ENCODE data around the gene EFHC1. TPM values are rescaled to one million over a fixed set of nuclear protein-coding genes. Genes with fewer than 3 reads are reported as not detected.

The EFHC1 gene
- total and polyA plus RNA-seq, 9 donors: 12.1 to 59.5 (median 23.5) TPM

DNA sequence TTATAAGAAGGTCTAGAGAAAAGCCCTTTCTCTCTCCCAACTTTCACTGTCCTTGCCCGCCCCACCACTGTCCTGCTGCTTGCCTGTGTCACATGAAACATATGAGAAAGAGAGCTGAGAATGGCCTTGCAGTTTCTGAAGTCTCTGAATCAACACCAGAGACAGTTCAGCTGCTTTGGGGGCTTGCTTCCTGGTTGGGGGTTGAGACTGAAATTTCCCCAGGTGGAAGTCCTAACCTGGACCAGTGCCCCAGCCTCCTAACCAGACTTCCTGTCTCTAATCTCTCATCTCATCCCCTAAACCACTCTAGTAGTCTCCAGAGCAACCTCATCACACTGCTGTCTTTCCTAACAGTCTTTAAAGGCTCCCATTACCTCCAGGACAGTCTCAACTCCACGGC, 146.1 kb downstream of the EFHC1 start:
- H3K4me3 ChIP-seq: no peak overlapping the region
- intact Hi-C loops (cut with DNase I): loop anchor here in 1 of 4 donors (5.0 kb wide), 1 partner anchor 39 kb away; no protein-coding TSS in a partner anchor
- TF ChIP-seq, protein P1, sequence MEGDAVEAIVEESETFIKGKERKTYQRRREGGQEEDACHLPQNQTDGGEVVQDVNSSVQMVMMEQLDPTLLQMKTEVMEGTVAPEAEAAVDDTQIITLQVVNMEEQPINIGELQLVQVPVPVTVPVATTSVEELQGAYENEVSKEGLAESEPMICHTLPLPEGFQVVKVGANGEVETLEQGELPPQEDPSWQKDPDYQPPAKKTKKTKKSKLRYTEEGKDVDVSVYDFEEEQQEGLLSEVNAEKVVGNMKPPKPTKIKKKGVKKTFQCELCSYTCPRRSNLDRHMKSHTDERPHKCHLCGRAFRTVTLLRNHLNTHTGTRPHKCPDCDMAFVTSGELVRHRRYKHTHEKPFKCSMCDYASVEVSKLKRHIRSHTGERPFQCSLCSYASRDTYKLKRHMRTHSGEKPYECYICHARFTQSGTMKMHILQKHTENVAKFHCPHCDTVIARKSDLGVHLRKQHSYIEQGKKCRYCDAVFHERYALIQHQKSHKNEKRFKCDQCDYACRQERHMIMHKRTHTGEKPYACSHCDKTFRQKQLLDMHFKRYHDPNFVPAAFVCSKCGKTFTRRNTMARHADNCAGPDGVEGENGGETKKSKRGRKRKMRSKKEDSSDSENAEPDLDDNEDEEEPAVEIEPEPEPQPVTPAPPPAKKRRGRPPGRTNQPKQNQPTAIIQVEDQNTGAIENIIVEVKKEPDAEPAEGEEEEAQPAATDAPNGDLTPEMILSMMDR (IDR thresholded peaks at IDR 0.05): no peak
- TF ChIP-seq POLR2A (IDR thresholded peaks at IDR 0.05): no peak
- TF ChIP-seq EP300 (IDR thresholded peaks at IDR 0.05): no peak
- no peaks in the 10 kb centered on the region for H3K9me3 ChIP-seq
- H3K27ac ChIP-seq: no peak overlapping the region
- DNase-seq: no peak
- H3K27me3 ChIP-seq: no peaks in the 10 kb centered on the region
- H3K36me3 ChIP-seq: no peaks in the 10 kb centered on the region
- H3K4me1 ChIP-seq (ENCODE audit: insufficient read depth): peaks cover 23% of the 10 kb centered on the region
- 83 to 91% (median 86%) methylated on average over 2 of the region's 2 CpGs for WGBS, 3 donors

DNA sequence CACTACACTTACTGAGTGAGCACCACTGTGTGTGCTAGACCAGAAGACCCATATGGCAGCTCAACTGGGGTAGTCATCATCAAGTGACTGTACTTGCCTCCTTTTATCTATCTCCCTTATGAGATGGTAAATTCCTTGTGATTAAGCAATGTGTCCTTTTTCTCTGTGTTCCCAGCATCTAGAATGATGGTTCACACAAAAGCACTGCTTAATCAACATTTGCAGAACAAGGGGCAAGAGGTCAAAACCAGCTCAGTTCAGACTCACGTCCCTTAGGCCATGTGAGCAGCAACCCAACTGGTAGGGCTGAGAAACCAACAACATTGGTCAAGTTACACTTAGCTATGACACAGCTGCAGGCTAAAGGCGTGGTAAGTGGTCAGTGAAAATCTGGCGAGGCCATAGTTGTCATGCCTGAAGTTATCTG, 146.7 kb downstream of the EFHC1 start:
- H3K27ac ChIP-seq: no peak overlapping the region
- peaks cover 23% of the 10 kb centered on the region for H3K4me1 ChIP-seq (ENCODE audit: insufficient read depth)
- TF ChIP-seq POLR2A (IDR thresholded peaks at IDR 0.05): no peak
- no peak for TF ChIP-seq EP300 (IDR thresholded peaks at IDR 0.05)
- TF ChIP-seq, protein P1 (IDR thresholded peaks at IDR 0.05): no peak
- no peaks in the 10 kb centered on the region for H3K9me3 ChIP-seq
- H3K36me3 ChIP-seq: no peaks in the 10 kb centered on the region
- intact Hi-C loops (cut with DNase I): loop anchor here in 1 of 4 donors (5.0 kb wide), 1 partner anchor 40 kb away; no protein-coding TSS in a partner anchor
- no peak for DNase-seq
- no peak overlapping the region for H3K4me3 ChIP-seq
- H3K27me3 ChIP-seq: no peaks in the 10 kb centered on the region
- WGBS, 3 donors: 43 to 67% (median 65%) methylated on average over 3 of the region's 3 CpGs

DNA sequence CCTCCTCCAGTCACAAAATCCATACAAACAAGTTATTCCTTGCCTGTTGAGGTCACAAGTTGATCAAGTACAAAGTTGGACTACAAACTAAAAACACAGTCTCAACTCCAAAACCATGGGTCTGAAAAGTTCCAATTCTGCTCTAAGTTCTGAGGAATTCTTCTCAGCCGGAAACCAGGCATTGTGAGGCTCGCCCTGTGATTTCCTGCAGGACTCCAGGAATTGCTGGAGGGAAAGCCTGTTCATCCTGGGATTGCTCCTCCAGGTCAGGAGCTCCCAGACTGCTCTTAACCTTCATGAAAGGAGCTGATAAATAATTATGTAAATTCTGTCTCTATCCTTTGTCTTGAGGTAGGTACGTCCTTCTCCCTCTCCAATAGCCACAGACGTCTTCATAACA, 148.2 kb downstream of the EFHC1 start:
- 50 to 66% (median 52%) methylated on average over 4 of the region's 4 CpGs for WGBS, 3 donors
- Histone ChIP-seq H3K9me3 (no peaks in the 10 kb centered on the region), H3K36me3 (no peaks in the 10 kb centered on the region), H3K4me1 (ENCODE audit: insufficient read depth) (peaks cover 24% of the 10 kb centered on the region), H3K4me3 (no peak overlapping the region), H3K27ac (no peak overlapping the region), H3K27me3 (no peaks in the 10 kb centered on the region)
- TF ChIP-seq POLR2A (IDR thresholded peaks at IDR 0.05) (no peak), EP300 (IDR thresholded peaks at IDR 0.05) (no peak)
- TF ChIP-seq, protein P1 (IDR thresholded peaks at IDR 0.05): no peak
- intact Hi-C loops (cut with DNase I): loop anchor here in 1 of 4 donors (5.0 kb wide), 1 partner anchor 41 kb away; no protein-coding TSS in a partner anchor
- DNase-seq: no peak

DNA sequence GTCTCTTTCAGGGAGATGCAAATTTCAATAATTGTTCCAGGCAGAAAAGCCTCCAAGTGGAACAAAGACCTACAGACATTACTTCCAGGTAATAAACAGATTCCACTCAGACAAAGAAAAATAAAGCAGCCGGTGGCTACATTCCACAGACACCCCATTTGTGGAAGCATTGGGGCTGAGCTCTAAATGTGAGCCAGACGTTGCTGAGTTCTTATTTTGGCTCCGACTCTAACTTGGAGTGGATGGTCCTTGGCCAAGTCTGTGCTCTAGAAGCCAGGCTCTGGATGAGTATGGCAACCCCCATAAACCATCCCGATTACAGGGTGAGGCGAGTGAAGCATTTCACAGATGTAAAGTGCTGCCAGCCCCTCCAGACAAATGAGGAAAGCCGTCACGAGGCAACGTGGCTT, 150.2 kb downstream of the EFHC1 start:
- H3K4me3 ChIP-seq: no peak overlapping the region
- no peaks in the 10 kb centered on the region for H3K9me3 ChIP-seq
- H3K27ac ChIP-seq: no peak overlapping the region
- peaks cover 31% of the 10 kb centered on the region for H3K4me1 ChIP-seq (ENCODE audit: insufficient read depth)
- WGBS, 3 donors: 10 to 17% (median 12%) methylated on average over 8 of the region's 8 CpGs
- peak; percentile 36 to 50 (median 46) for DNase-seq
- H3K27me3 ChIP-seq: no peaks in the 10 kb centered on the region
- no peaks in the 10 kb centered on the region for H3K36me3 ChIP-seq
- no peak for TF ChIP-seq POLR2A (IDR thresholded peaks at IDR 0.05)
- TF ChIP-seq EP300 (IDR thresholded peaks at IDR 0.05): no peak
- TF ChIP-seq, protein P1 (IDR thresholded peaks at IDR 0.05): no peak
- intact Hi-C loops (cut with DNase I): loop anchor here in 2 of 4 donors (10.0 kb wide), 2 partner anchors 55 to 145 kb away; partner anchors contain the start of gene EFHC1 (in 1 of the 2)
